Bronchial epithelial cell (primary cell): ENCODE measurements around the gene SHC3. TPM values are rescaled to one million over a fixed set of nuclear protein-coding genes. Genes with fewer than 3 reads are reported as not detected.
A peak's percentile ranks its signal among the peaks of the same experiment; 100 is the strongest.
"Not testable (repeated sequence)": the region's sequence is repeated elsewhere in the genome, so short reads cannot be mapped to it uniquely, and the experiment has no call there.

ENCODE experiments used
- DNase-seq: peaks from one replicate; pipeline ENCODE4 v3.0.0-alpha.2; 2010; ENCODE audit warnings: low read depth
- FAIRE-seq: peaks from 2 replicates; lab custom pipeline; 2011; peaks lifted over from hg19 to GRCh38; lab: Jason Lieb, UNC
- H3K27me3 ChIP-seq: 2 replicates; pipeline ENCODE4 v1.5.1; 2011; ENCODE audit warnings: low read length; ENCODE audit not compliant: control insufficient read depth, insufficient read depth
- H3K36me3 ChIP-seq: 2 replicates; pipeline ENCODE4 v1.5.1; 2011; ENCODE audit warnings: low read length; ENCODE audit not compliant: control insufficient read depth, insufficient read depth
- H3K4me3 ChIP-seq: 2 replicates; pipeline ENCODE4 v1.5.1; 2011; ENCODE audit warnings: mild to moderate bottlenecking, low read depth, low read length, control low read depth
- total RNA-seq: library from RNA; depleted of rRNA; stranded (reverse); fragments of >200 nt; gene quantifications from 2 replicates; pipeline ENCODE4 v1.2.1, GENCODE V29; 2014
- TF ChIP-seq, protein P1 (sequence below): IDR thresholded peaks from 2 replicates; pipeline ENCODE4 v1.5.1; 2011; ENCODE audit warnings: mild to moderate bottlenecking, moderate library complexity, low read length, control low read depth, inconsistent platforms; ENCODE audit not compliant: insufficient read depth, severe bottlenecking

SHC3 gene
- total RNA-seq, 1 donor from 2014 or later, result 0.26 TPM

DNA sequence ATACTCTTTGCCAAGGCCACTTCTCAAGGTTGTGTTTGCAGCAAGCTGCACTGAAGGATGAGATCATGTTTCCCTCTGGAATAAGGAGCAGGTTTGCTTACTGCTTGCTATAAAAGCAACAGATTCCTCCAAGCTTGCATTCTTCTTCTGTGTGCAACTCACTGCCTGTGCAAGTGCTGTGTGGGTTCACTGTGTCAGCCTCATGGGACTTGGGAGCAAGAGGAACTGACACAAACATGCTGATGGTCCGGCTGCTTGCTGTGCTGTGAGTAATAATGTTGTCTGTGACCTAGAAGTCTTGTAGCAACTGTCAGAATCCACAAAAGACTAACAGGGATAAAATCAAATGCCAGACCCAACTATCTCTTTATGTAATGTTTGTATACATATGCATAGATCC lies 33.6 kb upstream of the SHC3 start:
- TF ChIP-seq, protein P1, sequence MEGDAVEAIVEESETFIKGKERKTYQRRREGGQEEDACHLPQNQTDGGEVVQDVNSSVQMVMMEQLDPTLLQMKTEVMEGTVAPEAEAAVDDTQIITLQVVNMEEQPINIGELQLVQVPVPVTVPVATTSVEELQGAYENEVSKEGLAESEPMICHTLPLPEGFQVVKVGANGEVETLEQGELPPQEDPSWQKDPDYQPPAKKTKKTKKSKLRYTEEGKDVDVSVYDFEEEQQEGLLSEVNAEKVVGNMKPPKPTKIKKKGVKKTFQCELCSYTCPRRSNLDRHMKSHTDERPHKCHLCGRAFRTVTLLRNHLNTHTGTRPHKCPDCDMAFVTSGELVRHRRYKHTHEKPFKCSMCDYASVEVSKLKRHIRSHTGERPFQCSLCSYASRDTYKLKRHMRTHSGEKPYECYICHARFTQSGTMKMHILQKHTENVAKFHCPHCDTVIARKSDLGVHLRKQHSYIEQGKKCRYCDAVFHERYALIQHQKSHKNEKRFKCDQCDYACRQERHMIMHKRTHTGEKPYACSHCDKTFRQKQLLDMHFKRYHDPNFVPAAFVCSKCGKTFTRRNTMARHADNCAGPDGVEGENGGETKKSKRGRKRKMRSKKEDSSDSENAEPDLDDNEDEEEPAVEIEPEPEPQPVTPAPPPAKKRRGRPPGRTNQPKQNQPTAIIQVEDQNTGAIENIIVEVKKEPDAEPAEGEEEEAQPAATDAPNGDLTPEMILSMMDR, result no peak
- no peak overlapping the region for H3K4me3 ChIP-seq
- H3K36me3 ChIP-seq, result no peaks in the 10 kb centered on the region
- DNase-seq (no peak), FAIRE-seq (no peak)
- peaks cover 2% of the 10 kb centered on the region for H3K27me3 ChIP-seq

DNA sequence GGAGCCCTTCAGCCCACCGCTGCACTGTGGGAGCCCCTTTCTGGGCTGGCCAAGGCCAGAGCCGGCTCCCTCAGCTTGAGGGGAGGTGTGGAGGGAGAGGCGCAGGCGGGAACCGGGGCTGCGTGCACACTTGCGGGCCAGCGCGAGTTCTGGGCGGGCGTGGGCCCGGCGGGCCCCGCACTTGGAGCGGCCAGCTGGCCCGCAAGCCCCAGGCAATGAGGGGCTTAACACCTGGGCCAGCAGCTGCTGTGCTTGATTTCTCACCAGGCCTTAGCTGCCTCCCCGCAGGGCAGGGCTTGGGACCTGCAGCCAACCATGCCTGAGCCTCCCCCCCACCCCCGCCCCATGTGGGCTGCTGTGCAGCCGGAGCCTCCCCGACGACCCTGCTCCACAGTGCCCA lies 30.7 kb upstream of the SHC3 start:
- not testable (repeated sequence) for H3K27me3 ChIP-seq, H3K4me3 ChIP-seq, H3K36me3 ChIP-seq, DNase-seq, FAIRE-seq

DNA sequence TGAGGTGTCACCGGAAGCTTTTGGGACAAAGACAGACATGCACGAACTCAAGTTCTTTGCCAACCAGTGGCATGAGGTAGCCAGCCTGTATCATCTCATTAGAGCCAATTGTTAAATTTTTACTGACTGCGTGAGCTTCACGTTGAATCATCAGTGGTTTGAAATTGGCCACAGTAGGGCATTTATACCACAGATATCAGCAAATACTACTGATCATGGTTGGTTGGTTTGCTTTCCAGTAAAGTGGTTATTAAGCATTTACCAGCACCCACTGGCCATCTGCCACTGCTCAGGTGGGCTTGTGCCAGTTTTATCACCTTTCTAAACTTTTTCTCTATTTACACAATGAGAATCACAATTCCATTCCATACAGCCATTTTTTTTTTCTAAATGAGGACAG lies 28.4 kb upstream of the SHC3 start:
- no peak for FAIRE-seq
- Histone ChIP-seq H3K36me3 (no peaks in the 10 kb centered on the region), H3K4me3 (no peak overlapping the region), H3K27me3 (peaks cover under 1% of the 10 kb centered on the region)
- DNase-seq, result peak; percentile 20
- TF ChIP-seq, protein P1, result no peak

DNA sequence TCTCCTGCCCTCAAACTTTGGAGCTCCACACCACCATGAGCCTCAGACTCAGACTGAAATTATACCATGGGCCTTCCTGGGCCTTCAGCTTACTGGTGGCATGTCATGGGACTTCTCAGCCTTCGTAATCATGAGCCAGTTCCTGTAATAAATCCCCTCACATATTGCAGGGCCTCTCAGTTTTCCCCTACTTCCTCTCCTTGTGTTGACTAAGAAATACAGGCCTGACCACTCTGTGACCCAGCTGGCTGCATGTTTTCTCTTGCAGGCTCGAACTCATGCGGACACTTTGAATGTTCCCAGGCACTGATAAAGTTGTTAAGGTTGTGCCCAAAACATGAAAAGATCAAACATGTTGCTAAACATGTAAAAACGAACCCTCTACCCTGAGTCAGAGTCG lies 26.2 kb upstream of the SHC3 start:
- no peak overlapping the region for H3K4me3 ChIP-seq
- no peaks in the 10 kb centered on the region for H3K36me3 ChIP-seq
- TF ChIP-seq, protein P1, result no peak
- FAIRE-seq, result no peak
- H3K27me3 ChIP-seq, result no peaks in the 10 kb centered on the region
- DNase-seq, result peak; percentile 61

DNA sequence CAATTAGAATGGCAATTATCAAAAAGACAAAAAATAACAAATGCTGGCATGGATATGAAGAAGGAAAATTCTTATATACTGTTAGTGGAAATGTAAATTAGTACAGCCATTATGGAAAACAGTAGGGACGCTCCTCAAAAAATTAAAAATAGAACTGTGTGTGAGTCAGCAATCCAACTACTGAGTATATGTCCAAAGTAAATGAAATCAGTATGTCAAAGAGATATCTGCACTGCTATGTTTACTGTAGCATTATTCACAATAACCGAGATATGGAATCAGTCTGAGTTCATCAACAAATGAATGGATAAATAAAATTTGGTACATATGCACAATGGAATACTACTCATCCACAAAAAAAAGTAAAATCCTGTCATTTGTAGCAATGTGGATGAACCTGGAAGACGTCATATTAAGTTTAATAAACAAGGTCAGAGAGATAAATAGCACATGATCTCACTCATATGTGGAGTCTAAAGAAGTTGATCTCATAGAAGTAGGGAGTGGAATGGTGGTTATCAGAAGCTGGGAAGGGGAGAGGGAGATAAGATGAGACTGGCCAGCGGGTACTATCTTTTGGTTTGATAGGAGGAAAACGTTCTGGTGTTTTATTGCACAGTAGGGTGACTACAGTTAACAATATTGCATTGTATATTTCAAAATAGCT lies 16.6 kb upstream of the SHC3 start:
- H3K27me3 ChIP-seq, result no peaks in the 10 kb centered on the region
- DNase-seq (no peak), FAIRE-seq (no peak)
- H3K36me3 ChIP-seq, result no peaks in the 10 kb centered on the region
- TF ChIP-seq, protein P1, result no peak
- H3K4me3 ChIP-seq, result no peak overlapping the region

DNA sequence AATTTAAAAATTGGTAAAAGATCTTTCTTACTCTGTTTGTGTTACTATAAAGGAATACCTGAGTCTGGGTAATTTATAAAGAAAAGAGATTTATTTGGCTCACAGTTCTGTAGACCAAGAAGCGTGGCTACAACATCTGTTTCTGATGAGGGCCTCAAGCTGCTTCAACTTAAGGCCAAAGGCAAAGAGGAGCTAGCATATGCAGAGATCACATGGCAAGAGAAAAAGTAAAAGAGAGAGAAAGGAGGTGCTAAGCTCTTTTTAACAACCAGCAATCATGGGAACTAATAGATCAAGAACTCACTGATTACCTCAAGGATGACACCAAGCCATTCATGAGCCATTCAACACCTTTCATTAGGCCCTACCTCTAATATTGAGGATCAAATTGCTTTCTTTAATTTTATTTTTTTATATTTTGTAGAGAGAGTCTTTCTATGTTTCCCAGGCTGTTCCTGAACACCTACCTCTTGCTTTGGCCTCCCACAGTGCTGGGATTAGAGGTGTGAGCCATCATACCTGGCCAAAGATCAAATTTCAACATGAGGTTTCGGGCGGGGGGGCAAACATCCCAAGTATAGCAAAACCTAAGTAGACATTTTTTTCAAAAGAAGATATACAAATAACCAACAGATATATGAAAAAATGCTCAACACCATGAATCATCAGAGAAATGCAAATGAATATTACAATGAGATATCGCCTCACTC lies 16.0 kb upstream of the SHC3 start:
- DNase-seq (no peak), FAIRE-seq (no peak)
- TF ChIP-seq, protein P1, result no peak
- no peaks in the 10 kb centered on the region for H3K36me3 ChIP-seq
- no peaks in the 10 kb centered on the region for H3K27me3 ChIP-seq
- H3K4me3 ChIP-seq, result no peak overlapping the region
